GM19351 (cell line): ENCODE data around the gene SLC19A1.
"Not testable (repeated sequence)": the region's sequence is repeated elsewhere in the genome, so short reads cannot be mapped to it uniquely, and the experiment has no call there.

ENCODE experiments used
- ATAC-seq: cut with Tn5 transposase; IDR thresholded peaks from one replicate; pipeline ENCODE4 v1.9.1; 2021; ENCODE audit warnings: mild to moderate bottlenecking, moderate library complexity; ENCODE audit not compliant: unreplicated experiment

Gene SLC19A1

DNA sequence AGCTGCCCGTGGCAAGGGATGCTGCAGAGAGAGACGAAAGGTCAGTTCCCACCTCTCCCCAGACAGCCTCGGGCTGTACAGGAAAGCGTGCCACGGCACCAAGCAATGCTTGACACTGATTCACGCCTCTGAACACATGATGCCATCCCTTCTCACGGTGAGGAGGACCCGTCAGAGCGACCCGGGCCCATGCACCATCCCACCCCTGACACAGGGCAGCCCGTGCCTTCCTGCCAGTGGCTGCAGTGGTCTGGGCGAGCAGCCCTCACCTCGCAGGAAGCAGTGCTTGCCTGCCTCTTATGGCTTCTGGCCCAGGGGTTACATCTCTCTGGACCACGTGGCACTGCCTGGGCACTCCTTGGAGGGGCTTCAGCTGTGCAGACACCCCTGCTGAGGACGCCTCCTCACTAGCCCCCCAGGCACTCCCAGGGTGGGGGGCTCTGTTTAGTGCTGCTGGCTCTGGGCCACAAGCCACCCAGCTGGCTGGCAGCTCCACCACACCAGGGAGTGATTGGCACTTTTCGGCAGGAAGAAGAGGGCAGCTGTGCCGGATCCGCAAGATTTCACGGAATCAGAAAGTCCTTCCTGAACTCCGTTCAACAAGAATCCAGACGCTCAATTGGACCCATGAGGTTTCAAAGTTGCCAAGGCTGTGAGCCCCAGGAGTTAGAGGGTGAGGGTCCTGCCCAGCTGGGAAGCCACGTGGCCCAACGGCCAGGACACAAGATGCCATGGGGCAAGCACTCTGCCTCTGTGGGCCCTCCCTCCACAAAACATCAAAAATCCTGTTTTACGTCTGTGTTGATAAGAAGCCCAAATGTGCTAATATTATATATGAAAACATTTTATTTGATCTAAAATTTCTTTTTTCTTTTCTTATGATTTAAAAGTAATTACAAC, 34.8 kb upstream of the SLC19A1 start:
- no peak for ATAC-seq

- ATAC-seq, result no peak
These were observed 34.0 kb upstream of the SLC19A1 start for GRCh38 chr21:45575993-45576837.

- no peak for ATAC-seq
These were observed 33.2 kb upstream of the SLC19A1 start for GRCh38 chr21:45575304-45575992.

DNA sequence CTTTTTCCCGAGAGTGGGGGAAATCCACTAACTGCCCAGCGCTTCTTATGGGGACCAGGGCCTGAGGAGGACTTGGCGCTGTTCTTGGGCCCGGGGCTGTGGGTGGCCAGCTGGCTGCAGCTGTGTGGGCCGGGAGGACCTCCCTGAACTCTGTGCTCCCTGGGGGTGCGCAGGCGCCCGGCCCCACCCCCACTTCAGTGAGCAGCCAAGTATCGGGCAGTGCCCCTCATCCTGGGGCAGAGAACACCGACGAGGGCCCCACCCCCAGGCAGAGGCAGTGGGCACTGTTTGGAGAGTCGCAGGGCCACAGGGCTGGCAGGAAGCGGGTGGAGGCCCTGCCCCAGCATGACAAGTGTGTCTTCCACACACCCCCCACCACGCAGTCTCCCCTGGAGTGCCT, 32.5 kb upstream of the SLC19A1 start:
- no peak for ATAC-seq

- no peak for ATAC-seq
These were observed 31.9 kb upstream of the SLC19A1 start for GRCh38 chr21:45574081-45574501.

DNA sequence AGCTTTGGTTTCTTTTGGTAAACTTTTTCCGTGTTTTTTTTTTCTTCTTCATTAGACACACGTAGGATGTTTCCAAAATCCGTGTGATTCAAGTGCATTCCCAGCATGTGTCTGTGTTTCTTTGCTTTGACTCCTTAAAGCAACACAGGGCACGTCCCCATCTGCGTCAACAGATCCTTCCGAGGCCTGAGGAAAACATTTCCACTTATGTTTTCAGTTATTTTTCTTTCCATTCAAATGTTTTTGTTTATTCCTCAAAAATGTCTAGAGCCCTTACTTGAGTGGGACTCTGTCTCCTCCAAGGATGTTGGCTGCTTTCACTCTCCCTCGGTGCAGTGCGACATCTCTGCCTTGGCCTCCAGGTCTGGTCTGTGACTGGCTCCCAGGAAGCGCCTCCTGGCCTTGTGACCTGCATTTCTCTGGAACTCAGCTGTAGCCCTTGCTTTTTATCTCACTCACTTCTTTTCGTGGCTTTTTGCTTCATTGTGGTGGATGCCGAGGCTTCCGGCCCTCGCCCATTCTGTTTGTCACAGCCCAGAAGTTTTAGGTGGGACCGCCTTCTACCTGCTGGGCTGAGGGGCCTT, 31.3 kb upstream of the SLC19A1 start:
- no peak for ATAC-seq

DNA sequence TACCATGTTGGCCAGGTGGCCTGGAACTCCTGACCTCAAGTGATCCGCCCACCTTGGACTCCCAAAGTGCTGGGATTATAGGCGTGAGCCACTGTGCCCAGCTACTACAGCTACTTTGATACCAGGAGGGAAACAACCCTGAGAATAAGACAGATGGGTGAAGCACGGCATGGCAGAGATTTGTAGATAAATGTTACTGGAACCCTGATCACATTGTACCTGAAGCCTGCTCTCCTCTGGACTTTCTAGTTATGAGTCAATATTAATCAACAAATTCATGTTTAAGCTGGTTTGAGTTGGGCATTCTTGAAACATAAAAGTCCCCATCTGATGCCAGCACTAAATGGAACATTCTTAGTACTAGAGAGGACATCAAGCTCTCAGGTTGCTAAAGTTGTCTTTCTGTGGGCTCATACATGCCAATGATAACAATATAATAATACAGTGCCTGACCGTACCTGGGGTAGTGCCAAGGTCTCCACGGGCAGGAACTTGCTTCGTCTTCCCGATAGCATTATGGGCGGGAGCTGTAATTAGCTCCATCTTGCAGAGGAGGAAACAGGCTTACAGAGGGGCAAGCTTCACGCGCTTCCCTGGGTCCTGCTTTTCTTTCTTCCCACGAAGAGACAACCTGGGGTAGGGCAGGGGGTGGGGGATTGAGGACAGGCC, 30.7 kb upstream of the SLC19A1 start:
- ATAC-seq, result no peak

GRCh38 chr21:45572231-45572630, 30.0 kb upstream of the SLC19A1 start:
- ATAC-seq, result no peak

- ATAC-seq, result no peak
These were observed 29.4 kb upstream of the SLC19A1 start for GRCh38 chr21:45571641-45572040.

- no peak for ATAC-seq
These were observed 28.8 kb upstream of the SLC19A1 start for GRCh38 chr21:45570826-45571601.

GRCh38 chr21:45570071-45570470, 27.8 kb upstream of the SLC19A1 start:
- ATAC-seq, result no peak

DNA sequence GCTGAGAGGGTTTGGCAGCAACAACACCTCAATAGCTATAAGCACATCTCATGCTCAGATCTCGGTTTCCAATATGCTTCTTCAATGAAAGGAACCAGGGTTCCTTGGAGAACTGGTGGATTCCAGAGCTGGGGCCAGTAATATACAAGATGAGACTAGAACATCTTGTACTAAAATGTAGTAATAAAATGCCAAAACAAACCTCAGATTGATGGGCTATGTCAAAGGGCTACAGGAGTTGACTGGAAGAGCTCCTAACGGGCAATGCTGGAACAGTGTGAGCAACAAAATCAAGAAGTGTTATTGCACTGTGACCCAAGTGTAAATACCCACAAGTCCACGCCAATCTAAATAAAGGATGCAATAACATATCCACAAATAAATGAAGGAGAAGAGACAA, 26.1 kb upstream of the SLC19A1 start:
- ATAC-seq, result no peak

- not testable (repeated sequence) for ATAC-seq
These were observed 21.9 kb upstream of the SLC19A1 start for GRCh38 chr21:45564137-45564536.

DNA sequence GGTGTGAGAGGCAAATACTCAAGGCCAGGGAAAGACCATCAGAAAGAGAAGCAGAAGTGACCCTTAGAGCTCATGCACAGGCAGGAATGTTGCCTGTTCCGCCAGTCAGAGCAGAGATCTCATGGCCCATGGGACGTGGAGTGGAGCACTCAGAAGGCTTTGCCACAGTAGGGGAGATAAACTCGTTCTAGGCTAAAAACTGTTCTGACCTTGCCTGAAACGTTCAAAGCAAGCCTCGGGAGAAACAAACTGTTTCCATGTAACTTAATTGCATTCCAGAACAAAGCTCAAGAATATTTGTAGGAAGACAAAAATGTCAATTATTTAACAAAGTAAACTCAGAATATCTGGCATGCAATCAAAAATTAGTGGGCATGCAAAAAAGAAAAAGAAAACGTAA, 20.7 kb upstream of the SLC19A1 start:
- no peak for ATAC-seq

- no peak for ATAC-seq
These were observed 20.2 kb upstream of the SLC19A1 start for GRCh38 chr21:45562402-45562801.

DNA sequence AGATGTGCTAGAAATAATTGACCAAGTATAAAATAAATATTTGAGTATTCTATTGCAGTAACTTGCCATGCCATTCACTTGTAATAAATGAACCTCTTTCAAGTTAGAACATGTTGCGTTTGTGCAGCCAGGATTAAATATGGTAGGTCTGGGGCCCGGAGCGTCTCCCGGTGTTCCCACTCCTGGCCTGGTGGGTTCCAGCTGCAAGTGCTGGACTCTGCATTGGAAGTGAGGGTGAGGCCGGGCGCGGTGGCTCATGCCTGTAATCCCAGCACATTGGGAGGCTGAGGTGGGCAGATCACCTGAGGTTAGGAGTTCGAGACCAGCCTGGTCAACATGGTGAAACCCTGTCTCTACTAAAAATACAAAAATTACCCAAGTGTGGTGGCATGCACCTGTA, 19.0 kb upstream of the SLC19A1 start:
- ATAC-seq, result not testable (repeated sequence)

- ATAC-seq, result no peak
These were observed 18.1 kb upstream of the SLC19A1 start for GRCh38 chr21:45560106-45561021.
